ENCODE measurements around the gene NCAN.

Gene NCAN

DNA sequence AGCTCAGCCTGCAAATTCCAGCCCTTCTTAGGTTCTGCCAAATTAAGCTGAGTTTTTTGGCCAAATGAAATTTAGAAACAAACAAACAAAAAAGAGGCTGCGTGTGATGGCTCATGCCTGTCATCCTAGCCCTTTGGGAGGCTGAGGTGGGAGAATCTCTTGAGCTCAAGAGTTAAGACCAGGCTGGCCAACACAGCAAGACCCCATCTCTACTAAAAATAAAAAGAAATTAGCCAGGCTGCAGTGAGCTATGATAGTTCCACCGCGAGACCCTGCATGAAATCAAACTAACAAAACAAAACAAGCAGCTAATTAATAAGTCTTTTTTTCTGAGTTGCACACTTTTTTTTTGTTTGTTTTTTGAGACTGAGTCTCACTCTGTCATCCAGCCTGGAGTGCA lies 17.9 kb downstream of the NCAN start:
- TF ChIP-seq, protein P1, sequence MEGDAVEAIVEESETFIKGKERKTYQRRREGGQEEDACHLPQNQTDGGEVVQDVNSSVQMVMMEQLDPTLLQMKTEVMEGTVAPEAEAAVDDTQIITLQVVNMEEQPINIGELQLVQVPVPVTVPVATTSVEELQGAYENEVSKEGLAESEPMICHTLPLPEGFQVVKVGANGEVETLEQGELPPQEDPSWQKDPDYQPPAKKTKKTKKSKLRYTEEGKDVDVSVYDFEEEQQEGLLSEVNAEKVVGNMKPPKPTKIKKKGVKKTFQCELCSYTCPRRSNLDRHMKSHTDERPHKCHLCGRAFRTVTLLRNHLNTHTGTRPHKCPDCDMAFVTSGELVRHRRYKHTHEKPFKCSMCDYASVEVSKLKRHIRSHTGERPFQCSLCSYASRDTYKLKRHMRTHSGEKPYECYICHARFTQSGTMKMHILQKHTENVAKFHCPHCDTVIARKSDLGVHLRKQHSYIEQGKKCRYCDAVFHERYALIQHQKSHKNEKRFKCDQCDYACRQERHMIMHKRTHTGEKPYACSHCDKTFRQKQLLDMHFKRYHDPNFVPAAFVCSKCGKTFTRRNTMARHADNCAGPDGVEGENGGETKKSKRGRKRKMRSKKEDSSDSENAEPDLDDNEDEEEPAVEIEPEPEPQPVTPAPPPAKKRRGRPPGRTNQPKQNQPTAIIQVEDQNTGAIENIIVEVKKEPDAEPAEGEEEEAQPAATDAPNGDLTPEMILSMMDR (conservative IDR thresholded peaks at IDR 0.05) = no peak
- no peak overlapping the region for H3K27ac ChIP-seq

DNA sequence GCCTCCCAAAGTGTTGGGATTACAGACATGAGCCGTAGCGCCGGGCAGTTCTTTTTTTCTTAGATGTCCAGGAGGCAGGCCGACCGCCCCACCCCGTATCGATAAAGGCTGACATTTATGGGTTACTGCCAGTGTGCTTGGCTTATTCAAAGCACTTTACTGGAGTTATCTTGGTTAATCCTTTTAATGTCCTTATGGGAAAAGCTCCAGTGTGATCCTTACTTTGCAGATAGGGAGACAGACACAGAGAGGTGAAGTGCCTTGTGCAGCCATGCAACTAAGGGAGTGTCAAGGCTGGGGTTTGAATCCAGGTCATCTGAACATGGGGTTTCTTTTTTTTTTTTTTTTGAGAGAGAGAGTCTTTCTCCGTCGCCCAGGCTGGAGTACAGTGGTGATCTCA lies 19.2 kb downstream of the NCAN start:
- TF ChIP-seq, protein P1 (conservative IDR thresholded peaks at IDR 0.05) = no peak

DNA sequence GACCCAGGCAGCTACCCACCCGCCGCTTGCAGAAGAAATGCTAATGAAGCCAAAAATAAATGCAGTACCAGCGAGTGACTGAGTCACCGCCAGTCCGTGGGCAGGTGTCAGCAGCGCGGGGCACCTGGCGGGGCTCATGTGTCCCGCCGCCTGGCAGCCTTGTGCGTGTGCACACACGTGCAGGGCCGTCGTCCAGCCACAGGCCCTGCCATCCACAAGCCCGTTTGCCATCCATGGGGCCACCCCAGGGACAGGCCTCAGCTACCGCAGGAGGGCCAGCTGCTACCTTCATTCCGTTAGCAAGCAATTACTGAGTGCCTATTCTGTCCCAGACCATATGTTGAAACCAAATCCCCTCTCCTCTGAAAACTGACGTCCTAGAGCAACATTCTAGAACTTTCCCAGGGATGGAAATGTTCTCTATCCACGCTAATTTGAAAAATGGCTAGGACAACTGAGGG lies 20.5 kb downstream of the NCAN start:
- TF ChIP-seq, protein P1 (conservative IDR thresholded peaks at IDR 0.05) = no peak
- no peak overlapping the region for H3K27ac ChIP-seq

More for the DNA sequence above, 19.2 kb downstream of the NCAN start:
- no peak overlapping the region for H3K27ac ChIP-seq

DNA sequence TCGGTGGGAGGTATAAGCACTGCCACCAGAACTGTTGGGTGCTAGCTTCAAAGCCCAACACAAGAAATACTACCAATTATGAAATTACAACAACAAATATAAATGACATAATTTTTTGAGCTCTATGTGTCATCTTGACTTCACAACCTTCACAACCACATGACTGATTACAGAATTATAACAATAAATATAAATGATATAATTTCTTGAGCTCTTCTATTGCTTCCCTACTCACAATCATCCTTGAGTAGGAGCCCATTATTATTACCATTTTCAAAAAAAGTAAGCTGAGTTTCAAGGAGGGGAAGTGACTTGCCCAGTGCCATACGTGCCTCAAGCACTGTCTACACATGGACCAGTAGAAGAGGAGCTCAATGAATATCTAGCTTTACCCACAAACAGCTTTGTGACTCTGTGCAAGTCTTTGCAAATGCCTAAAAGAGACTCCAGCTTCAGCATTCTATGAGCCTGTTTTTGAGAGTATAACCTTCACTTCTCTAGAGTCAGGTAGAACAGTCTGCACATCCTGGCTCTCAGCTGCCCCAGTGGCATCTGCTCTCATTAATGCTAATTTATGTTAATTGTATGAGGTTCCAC lies 22.6 kb downstream of the NCAN start:
- TF ChIP-seq, protein P1 (conservative IDR thresholded peaks at IDR 0.05) = no peak
- H3K27ac ChIP-seq = no peak overlapping the region

DNA sequence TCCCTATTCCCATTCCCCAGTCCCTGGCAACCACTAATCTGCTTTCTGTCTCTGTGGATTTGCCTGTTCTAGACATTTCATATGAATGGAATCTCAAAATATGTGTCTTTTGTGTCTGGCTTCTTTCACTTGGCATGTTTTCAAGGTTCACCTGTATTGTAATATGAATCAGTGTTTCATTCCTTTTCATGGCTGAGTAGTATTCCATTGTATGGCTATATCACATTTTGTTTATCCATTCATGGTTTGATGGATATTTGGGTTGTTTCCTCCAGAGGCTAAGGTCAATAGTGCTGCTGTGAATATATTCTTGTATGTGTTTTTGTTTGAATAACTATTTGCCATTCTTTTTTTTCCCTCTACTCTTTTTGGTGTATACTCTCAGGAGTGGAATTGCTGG lies 24.4 kb downstream of the NCAN start:
- H3K27ac ChIP-seq = no peak overlapping the region
- TF ChIP-seq, protein P1 (conservative IDR thresholded peaks at IDR 0.05) = no peak

DNA sequence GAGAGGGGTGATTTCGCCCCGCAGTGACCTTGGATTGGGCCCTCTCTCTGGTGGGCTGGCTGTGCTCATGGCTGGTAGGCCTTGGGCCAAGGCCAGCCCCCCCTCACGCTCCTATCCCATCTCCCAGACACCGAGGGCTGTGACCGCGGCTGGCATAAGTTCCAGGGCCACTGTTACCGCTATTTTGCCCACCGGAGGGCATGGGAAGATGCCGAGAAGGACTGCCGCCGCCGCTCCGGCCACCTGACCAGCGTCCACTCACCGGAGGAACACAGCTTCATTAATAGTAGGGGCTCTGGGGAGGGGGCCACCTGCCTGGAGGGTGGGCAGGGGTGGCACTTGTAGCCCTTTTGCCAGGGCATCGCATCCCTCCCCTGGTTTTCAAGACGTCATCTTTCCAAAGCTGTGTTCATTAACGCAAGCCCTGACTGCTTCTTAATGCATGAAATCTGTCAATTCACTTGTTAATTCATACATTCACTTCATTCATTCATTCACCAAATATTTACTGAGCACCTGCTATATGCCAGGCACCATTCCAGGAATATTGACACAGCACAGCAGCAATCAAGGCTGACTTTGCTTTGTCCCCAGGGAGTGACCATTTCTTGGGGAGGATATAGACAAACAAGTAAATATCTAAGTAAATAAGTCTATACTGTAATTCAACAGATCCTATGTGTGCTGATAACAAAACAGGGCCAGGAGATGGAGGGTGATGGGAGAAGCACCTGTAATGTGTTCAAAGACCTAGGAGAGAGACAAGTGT lies 26.6 kb downstream of the NCAN start:
- H3K27ac ChIP-seq = no peak overlapping the region
- TF ChIP-seq, protein P1 (conservative IDR thresholded peaks at IDR 0.05) = no peak

DNA sequence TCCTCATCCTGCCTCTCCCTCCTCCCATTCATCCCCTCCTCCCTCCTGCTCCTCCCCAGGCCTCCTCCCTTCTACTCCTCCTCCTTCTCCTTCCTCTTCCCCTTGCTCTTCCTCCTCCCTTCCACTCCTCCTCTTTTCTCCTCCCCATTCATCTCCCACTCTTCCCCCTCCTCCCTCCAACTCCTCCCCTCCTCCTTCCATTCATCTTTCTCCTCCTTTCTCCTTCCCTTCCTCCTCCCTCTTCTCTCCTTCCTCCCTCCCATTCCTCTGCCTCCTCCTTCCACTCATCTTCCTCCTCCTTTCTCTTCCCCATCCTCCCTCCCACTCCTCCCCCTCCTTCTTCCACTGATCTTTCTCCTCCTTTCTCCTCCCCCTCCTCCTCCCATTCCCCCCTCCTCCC lies 27.9 kb downstream of the NCAN start:
- TF ChIP-seq, protein P1 (conservative IDR thresholded peaks at IDR 0.05) = no peak
- no peak overlapping the region for H3K27ac ChIP-seq

Data from VCaP (cell line).